ENCODE results near the gene SIGLEC10.

The SIGLEC10 gene

DNA sequence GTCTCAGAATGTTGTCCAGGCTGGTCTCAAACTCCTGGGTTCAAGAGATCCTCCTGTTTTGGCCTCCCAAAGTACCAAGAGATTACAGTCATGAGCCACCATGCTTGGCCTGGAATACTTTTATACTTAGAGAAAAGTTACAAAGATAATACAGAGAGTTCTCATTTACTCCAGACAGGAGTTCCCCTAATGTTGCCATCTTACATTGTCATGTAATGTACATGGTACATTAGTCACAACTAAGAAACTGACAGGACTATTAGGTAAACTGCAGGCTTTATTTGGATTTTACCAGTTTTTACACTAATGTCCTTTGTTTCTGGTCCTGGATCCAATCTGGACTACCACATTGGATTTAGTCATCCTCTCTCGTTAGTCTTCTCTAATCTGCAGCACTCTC lies 24.7 kb downstream of the SIGLEC10 start:
- DNase-seq (ENCODE audit: low read depth): no peak

DNA sequence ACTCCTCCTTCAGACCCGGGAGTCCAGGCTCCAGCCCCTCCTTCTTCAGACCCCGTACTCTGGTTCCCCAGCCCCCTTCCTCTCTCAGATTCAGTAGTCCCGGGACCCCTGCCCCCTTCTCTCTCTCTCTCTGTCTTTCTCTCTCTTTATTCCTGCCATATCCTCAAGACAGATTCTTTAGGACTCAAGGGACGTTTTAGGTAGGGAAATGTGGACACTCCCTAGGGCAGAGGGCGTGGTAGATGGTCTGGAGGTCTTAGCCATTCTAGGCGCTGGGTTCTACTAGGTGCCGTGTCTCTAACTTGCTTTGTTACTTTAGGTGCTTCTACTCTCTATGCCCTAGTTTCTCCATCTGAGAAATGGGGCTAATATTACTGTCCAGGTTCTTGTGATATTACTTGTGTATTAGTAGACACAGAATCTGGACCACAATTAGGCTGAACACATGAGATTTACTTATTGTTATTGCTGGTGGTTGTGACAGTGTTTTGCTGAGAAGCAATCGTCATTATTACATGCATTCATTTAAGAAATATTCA lies 26.3 kb downstream of the SIGLEC10 start:
- no peak for DNase-seq (ENCODE audit: low read depth)

DNA sequence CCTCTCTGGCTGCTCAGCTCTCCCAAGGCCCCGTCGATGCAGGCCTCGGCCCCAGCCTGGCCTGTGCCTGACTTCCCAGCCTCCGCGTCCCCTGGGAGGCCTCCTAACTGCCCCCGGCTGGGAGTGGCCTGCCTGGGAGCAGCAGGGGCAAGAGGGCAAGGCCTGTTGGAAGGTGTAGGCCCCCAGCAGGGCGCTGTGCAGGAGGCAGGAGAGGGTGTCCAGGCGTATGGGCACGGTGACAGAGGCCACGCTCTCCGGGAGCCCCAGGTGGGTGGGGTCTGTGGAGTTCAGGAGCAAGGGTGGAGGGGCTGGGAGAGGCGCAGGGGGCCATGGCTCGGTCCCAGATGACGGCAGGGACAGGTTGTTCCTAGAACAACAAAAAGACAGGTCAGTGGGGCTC lies 28.3 kb downstream of the SIGLEC10 start:
- no peak for DNase-seq (ENCODE audit: low read depth)

DNA sequence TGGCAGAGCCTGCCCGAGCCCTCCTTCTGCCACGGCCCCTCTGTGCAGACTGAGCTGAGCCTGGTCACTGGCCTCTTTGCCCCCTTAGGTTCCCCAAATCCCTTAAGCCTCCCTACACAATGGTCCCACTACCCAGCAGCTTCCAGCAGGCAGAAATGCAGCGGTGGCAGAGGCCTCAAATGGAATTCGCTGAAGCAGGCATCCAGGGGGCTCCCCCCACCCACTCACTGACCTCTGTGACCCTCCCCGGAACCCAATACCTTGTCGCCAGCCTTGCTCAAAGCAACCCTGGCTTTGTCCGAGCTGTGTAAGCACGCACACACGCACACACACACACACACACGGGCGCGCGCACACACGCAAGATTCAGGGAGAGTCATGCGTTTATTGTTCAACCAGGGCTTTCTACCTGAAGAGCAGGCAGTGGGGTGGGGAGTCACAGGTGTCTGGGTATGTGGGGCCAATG lies 29.5 kb downstream of the SIGLEC10 start, which contains the start of gene LIM2:
TSS of gene LIM2 (minus strand) at position 51 of the 466 bp plus-strand sequence. CDS start 531 bp downstream, outside the sequence.
- DNase-seq (ENCODE audit: low read depth): no peak

DNA sequence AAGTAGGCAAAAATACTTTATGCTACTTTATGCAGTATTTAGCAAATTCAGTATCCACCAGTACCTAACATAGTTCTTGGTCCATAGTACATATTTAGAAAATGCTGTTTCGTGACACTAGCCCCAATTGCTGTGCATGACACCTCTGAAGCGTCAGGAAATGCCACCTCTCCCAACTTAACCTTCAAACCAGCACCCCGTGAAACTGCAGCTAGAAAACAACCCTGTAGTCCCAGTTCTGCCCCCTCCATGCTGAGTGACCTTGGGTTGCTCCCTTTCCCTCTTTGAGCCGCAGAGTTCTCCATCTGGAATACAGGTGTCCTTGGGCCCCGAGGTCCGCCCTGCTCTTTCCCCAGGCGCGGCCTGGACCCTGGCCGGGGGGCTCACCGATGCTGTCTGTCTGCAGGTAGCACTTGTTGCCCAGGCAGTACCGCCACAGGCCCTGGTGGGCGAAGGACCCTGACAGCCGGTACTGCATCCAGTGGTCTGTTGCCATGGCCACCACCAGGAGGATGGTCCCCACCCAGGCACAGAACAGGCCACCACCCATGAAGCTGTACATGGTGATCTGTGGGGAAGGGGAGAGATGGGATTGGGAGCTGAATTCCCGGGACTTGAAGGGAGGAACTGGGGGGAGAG lies 30.4 kb downstream of the SIGLEC10 start:
- DNase-seq (ENCODE audit: low read depth): no peak

DNA sequence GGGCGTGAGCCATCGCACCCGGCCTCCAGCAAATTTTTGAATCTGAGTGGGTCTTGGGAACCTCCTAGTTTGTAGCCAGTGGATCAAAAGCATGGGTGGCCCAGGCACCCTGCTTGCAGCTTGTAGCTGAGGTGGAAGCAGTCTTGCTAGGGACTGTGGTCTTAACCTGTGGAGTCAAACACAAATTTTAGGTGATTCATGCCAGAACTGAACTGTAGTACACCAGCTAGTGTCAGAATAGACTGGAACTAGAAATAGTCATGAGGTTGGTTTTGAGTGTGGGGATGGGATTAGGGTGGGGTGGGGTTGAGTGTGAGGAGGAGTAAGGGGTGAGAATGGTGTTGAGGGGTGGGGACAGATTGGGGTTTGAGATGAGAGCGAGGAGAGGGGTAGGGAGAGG lies 35.4 kb downstream of the SIGLEC10 start:
- no peak for DNase-seq (ENCODE audit: low read depth)

DNA sequence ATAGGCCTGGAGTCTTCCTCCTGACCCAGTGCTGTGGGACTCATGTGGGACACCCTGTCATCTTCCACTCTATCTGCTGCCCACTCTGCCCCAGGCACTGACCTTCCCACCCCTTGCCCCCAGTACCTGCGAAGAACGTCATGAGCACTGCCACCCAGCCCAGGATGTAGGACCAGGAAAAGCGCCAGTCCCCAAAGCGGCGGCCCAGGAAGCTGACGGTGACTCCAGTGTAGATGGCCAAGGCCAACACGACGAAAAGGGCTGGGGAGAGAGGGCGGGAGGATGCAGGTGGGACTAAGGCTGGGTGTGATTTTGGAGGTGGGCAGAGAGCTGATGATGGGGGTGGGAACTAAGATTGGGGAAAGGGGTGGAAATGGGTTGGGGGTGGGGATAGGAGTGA lies 37.1 kb downstream of the SIGLEC10 start:
- no peak for DNase-seq (ENCODE audit: low read depth)

DNA sequence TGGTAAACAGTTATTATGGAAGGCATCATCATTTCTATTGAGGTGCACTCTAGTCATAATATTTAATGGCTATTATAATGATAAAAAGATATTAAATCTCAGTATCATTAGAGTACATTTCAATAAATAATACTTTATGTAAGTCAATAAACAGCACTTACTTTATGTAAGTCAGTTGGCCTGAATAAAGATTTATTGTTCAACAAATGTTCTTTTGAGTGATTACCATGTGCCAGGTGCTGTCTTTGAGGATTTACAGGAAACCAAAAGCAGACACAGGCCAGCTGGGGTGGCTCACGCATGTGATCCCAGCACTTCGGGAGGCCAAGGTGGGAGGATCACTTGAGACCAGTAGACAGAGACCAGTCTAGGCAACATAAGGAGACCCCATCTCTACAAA lies 40.0 kb downstream of the SIGLEC10 start:
- no peak for DNase-seq (ENCODE audit: low read depth)

DNA sequence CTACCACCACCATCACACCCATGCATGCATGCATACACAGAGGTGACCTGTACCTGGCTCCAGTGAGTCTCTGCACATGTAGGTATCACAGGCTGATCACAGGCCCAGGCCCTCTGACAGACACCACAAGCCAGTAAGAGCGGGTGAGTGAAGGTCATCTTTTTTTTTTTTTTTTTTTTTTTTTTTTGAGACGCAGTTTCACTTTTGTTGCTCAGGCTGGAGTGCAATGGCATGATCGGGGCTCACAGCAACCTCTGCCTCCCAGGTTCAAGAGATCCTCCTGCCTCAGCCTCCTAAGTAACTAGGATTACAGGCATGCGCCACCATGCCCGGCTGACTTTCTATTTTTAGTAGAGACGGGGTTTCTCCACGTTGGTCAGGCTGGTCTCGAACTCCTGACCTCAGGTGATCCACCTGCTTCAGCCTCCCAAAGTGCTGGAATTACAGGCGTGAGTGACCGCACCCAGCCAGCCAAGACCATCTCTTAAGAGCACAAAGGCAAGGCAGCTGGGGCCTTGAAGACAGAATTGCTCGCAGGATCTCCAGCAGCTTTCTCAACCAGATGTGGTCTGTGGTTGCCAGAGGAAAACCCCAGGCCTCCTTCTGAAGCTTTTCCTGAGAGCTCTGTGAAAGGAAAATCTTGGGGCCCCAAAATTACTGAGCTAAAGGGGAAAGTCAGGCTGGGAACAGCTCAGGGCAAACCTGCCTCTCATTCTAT lies 41.8 kb downstream of the SIGLEC10 start:
- DNase-seq (ENCODE audit: low read depth): no peak

DNA sequence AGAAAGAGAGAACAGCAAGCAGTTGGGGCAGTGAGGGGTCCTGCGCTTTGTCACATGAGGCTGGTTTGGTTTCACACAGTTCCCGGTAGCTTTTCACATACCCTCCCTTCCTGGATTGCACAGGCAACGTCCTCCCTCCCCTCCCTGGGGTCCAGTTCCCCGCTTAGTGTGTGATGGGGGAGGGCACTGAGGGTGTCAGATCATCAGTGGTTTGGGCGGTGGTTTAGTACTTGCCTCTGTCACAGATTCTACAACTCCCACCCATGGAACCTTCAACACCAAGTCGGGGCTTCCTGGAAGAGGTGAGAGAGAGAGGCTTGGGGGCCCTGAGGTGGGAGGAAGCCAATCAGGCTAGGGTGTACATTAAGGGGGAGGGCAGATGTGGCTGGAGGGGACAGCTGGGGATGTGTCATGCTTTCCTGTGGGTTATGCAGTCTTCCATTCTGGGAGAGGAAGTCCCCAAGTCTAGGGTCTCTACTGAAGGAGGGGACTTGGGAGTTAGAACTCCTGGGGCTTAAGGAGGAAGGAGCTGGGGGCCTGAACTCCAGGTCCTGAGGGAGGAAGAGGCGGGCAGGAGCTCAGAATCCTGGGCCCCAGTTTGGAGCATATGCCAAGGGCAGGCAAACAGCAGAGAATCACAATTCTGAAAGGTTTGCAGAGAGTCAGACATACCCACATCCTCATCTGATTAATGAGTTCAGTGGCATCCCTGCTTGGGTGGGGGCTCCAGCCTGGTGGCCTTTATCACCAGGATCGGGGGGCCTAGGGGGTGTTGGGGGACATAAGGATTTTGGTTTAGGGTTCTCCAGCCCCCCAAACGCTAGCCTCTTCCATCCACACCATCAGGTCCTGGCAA lies 44.6 kb downstream of the SIGLEC10 start, which contains the start of gene NKG7:
TSS of gene NKG7 (minus strand) at position 6 of the 856 bp plus-strand sequence. CDS start 119 bp downstream, outside the sequence.
- DNase-seq (ENCODE audit: low read depth): peak; percentile 77

DNA sequence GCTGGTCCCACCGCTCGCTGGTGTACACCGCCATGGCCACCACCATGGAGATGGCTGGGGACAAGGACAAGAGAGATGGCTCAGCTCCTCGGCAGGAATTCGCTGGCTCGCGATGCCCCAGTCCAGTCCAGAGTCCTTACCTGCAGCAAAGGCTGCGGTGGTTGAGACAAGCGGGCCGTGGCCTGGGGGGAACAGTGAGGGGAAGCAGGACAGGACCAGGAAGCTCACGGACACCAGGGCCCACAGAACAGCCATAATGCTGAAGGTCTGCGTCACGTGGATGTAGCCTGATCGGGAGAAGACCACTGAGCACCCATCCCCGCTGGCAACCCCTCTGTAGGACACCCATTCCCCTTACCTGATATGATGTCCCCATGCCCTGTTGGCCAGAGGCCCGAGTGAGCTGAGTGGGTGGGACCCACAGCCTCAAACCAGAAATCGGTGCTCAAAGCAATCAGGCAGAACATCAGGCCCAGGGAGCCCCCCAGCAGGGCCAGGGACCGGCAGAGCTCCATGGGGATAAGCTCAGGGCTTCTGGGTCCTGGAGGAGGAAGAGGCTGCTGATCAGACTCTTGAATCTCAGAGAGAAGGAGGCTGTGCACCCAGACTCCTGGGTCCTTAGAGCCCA lies 45.3 kb downstream of the SIGLEC10 start:
- no peak for DNase-seq (ENCODE audit: low read depth)

DNA sequence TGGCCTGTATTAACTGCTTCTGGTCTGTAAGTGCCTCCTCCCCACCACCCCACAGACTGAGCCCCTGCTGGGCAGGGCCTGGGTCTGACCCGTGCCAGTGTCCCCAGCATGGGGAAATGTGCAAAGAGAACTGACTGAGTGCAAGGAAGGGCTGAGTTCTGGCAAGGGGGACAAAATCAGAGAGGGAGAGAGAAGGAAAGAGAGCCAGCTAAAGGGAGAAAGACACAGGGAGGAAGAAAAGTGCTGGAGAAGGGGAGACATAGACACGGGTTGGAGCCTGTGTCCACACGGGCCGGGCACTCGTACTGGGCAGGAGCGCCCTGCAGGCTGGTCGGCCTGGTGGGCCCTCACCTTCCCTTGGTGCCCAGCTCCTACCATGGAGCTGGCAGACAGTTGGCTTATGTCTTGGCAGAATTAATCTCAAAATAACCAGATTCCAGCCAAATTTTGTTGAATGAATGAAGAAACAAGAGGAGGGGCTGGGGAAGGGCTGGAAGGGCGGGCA lies 46.2 kb downstream of the SIGLEC10 start:
- DNase-seq (ENCODE audit: low read depth): no peak

DNA sequence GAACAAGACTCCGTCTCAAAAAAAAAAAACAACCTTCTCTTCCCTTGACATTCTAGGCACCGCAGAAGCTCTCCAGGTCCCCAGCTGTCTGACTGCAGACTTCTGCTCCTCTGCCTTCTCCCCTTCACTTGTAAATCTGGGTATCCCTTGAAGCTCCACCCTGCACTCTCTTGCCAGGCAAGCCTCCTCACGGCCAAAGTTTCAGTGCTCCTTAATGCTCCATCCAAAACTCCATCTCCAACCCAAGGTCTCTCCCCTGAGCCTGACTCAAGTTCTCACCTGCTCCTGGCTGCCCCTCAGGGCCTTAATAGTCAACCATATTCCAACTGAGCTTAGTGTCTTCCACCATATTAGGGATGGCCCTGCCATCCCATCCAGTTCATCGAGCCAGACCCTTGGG lies 47.2 kb downstream of the SIGLEC10 start:
- DNase-seq (ENCODE audit: low read depth): no peak

DNA sequence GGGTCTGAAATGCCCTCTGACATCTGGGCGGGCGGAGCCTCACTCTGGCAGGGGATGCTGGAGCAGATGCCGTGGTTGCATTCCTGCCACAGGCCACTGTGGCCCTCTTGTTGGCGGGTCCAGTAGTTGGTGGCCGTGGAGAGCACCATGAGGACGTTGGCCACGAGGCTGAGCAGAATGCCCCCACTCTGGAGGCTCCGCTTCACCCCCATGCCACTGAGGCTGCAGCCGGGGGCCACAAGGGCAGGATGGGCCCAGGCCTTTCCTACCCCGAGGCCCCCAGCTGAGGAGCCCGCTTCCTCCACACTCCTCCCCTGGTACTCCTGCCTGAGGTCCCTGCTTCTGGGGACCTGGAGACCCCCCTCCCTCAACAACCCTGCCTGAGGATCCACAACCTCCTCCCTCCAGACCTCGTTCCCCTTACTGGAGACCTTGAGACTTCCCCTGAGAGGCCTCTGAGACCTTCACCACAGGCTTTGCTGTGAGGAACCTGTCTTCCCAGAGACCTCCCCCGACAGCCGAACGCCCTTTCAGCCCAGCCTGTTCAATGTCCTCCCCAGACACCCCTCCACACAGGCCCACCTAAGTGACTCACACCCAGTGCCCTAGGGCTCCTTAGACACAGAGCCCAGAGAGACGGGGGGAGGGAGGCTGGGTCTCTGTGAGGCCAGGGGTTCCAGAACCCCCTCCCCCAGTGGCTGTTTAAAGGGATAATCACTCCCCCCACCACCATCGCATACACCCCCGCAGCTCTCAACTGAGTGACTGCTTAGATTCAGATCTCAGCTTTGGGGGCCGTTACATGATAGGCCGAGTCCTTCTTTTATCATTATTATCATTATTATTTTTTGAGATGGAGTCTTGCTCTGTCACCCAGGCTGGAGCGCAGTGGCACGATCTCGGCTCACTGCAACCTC lies 48.8 kb downstream of the SIGLEC10 start, which contains the start of gene CLDND2:
TSS of gene CLDND2 (minus strand) at position 638 of the 917 bp plus-strand sequence. CDS start at position 212, 426 bp downstream.
- DNase-seq (ENCODE audit: low read depth): no peak

DNA sequence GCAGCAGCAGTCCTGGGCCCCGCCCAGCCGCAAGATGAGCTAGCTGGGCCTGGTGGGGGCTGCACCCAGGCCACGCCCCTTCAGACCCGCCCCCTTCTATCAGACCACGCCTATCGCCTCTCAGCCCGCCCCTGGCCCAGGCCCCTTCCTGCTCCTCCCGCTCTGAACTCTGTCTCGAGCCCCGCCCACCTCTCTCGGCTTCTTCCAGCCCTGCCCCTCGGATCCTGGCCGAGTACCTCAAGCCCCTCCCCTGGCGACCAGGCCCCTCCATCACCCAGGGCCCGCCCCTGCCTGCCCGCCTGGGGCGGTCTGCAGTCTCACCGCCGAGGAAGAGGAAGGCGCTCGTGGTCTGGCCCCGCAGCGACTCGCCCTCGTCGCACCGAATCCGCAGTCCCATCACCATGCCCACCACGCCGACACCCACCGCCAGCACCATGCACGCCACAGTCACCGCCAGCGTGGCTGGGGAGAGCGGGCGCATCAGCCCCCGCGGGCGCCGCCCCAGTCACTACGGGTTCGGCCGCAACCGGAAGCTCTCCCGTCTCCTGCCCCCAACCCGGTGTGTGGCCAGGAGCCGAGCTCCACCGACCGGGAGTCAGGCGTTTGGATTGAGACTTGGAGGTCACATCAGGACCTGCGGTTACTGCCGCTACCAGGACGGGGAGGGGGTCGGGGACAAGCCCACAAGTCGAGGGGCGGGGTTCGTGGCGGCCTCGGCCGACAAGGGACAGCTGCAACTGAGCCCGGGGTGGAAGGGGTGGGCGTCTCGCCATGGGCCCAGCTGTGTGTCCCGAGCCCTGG lies 49.7 kb downstream of the SIGLEC10 start:
- DNase-seq (ENCODE audit: low read depth): peak; percentile 100

DNA sequence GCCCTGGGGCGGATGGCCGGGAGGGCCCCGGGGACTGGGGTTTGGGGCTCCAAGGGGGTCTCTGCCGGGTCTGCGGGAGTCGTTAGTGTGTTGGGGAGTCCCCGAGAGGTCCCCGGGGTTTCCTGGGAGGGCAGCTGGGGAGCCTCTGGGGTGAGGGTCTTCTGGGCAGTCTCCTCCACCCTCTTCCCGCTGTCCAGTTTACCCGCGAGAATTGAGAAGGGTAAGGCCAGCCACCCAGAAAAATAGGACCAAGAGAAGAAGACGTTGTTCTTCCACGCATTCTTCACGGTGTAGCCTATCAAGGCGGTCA lies 50.2 kb downstream of the SIGLEC10 start:
- no peak for DNase-seq (ENCODE audit: low read depth)

DNA sequence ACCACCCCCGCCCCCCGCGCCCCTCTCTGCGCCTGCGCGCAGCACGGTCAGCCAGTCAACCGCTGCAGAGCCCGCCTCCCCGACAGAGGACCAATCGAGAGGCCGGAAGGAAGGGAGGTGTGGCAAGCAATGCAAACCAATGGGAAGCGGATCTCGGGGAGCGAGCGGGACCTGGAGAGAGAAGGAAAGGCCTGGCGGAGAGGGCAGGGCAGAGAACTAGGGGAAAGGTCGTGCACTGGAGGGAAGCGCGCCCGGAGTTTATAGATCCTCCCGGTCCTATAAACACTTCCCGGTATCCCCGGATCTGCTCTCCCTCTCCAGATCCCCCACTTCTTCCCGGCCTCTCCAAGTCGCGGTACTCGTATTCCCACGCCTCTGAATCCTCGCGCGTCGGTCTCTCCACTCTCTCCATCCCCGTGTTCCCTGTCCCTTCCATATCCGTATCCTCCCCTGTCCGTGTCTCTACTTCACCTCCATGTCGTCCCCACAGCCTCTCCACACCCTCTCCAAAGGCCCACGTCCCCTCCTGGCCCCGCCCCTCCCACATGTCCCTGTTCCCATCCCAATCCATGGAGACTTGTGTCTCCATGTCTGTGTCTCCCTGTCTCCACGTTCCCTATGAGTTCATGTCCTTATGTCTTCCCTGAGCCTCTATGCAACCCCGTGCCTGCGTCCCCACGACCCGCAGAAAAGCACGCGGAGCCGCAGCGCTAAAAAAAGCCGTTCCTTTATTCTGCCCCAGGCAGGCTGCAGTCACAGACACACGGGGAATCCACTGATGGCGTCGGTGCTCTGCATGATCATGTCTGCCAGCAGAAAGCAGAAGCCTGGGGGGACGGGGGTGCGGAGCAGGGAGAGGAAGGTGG lies 50.8 kb downstream of the SIGLEC10 start:
- DNase-seq (ENCODE audit: low read depth): peak; percentile 93

DNA sequence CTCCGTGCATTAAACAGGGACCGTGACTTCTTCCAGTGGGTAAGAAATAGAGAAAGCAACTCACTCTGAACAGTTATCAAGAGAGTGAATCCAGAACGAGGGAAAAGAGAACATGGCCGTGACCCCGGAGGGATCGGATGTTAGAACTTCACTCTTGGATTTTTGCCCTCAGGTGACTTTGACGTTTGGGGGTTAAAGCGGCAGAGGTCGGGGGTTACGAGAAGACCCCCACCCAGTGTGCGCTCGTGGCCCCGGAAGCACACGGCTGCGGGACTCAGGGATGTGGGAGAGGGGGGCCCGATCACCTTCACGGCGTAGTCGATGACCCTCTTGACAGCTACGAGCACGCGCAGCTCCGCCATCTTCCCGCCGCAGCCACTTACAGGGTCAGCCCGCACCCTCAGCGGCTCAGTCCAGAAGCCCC lies 51.5 kb downstream of the SIGLEC10 start, which contains the start of gene ETFB:
TSS of gene ETFB (minus strand) at position 424 of the 424 bp plus-strand sequence. CDS start at position 362, 62 bp downstream.
- DNase-seq (ENCODE audit: low read depth): no peak
